Measurements from ENCODE around the gene ARHGEF7. TPM values are rescaled to one million over a fixed set of nuclear protein-coding genes. Genes with fewer than 3 reads are reported as not detected.
"Not testable (repeated sequence)": the region's sequence is repeated elsewhere in the genome, so short reads cannot be mapped to it uniquely, and the experiment has no call there.

ARHGEF7 gene
- total RNA-seq, 1 experiment from 2014 or later, result 47.3 TPM

DNA sequence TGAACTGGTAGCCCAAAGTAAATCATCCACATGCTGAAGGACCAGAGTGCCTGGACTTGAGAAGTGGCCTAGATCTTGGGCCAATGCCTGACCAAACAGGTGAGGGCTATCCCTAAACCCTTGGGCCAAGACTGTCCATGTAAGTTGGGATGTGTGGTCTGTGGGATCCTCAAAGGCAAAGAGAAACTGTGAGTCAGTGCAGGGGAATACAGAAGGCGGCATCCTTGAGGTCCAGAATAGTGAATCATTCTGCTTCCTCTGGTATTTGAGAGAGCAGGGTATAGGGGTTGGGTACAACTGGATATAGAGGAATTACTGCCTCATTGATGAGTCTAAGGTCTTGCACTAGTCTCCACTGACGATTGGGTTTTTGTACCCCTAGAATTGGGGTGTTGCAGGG lies 79.5 kb downstream of the ARHGEF7 start:
- ATAC-seq, CTCF ChIA-PET: not testable (repeated sequence)
- H3K9me3 Mint-ChIP-seq, result peaks cover 21% of the 10 kb centered on the region

DNA sequence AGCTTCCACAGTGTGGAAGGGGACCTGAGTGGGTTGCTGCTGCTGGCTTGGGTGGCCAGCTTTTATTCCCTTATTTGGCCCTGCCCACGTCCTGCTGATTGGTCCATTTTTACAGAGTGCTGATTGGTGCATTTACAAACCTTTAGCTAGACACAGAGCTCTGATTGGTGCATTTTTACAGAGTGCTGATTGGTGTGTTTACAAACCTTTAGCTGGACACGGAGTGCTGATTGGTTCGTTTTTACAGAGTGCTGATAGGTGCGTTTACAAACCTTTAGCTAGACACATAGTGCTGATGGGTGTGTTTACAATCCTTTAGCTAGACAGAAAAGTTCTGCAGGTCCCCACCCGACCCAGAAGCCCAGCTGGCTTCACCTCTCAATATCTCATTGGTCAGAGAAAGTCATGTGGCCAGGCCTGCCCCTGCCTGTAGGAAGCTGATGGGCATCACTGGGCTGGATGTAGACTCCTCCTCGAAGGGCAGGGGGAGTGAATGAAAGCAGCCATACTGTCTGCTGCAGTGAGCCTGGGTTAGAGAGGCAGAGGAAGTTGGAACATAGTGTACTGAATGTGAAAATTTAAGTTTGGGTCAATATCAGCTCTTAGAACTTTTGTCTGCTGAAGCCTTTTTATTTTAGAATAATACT lies 83.7 kb downstream of the ARHGEF7 start:
- Mint-ChIP-seq H3K9me3 (peaks cover 17% of the 10 kb centered on the region), H3K4me1 (peaks cover 66% of the 10 kb centered on the region), H3K36me3 (peaks cover 34% of the 10 kb centered on the region)
- DNase-seq (ENCODE audit: low spot score); H3K4me3 Mint-ChIP-seq; H3K27ac Mint-ChIP-seq; POLR2A ChIA-PET; H3K27me3 Mint-ChIP-seq (ENCODE audit: low read depth): not testable (repeated sequence)
- TF ChIP-seq NFYB (CRISPR knock-in tag; conservative IDR thresholded peaks at IDR 0.05; ENCODE audit: low read depth), result peak; percentile 63
- 0 out of 2 replicates have a peak, but pooled peaks have one; percentile 19 for ATAC-seq
- CTCF ChIA-PET, result interaction anchor here (1.8 kb wide), 1 partner anchor 17 kb away, joined by 6 read pairs; no protein-coding TSS in a partner anchor

More for the DNA sequence above, 79.5 kb downstream of the ARHGEF7 start:
- peaks cover 29% of the 10 kb centered on the region for H3K36me3 Mint-ChIP-seq
- H3K27ac Mint-ChIP-seq; DNase-seq (ENCODE audit: low spot score); H3K4me3 Mint-ChIP-seq; POLR2A ChIA-PET; H3K27me3 Mint-ChIP-seq (ENCODE audit: low read depth): not testable (repeated sequence)
- peaks cover 42% of the 10 kb centered on the region for H3K4me1 Mint-ChIP-seq

DNA sequence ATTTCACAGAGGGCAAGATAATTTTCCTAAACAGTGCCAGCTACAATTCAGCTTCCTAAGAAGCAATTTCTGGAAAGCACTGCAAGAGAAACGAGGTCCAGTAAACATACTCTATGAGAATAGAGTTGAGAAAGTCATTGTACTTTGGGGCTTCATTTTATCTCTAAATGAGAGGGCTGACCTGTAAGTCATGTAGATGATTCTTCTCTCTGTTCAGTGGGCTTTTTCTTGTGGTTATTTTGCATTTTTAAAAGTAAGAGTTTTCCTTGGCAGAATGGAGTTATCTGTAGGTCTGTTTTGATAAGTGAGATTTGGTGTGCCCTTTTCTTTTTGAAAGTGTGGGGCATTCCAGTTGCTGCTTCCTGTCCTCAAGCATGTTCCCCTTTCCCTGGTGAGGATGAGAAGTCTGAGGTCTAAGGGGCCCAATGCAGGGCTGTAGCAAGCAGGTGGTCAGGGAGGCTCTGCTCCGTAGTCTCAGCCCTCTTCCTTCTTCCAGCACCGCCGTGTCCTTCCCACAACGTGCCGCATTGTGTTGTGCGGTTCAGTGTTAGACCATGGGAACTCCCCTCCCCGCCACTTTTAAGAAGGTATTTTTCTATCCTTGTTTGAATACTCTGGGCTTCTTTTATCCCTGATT lies 86.3 kb downstream of the ARHGEF7 start:
- ChIA-PET POLR2A (no interaction called here), CTCF (interaction anchor here (1.0 to 1.1 kb wide), 2 partner anchors 13 to 15 kb away, joined by 3 to 4 read pairs; no protein-coding TSS in a partner anchor)
- Mint-ChIP-seq H3K9me3 (peaks cover 17% of the 10 kb centered on the region), H3K4me3 (peak overlapping the region; percentile 22; the same call in 1 of the 2 replicates), H3K27me3 (ENCODE audit: low read depth) (no peaks in the 10 kb centered on the region), H3K4me1 (peaks cover 78% of the 10 kb centered on the region), H3K27ac (peak overlapping the region; percentile 45), H3K36me3 (peaks cover 37% of the 10 kb centered on the region)
- no peak for DNase-seq (ENCODE audit: low spot score)
- TF ChIP-seq RELA (CRISPR knock-in tag; IDR thresholded peaks at IDR 0.05; ENCODE audit: borderline replicate concordance) (no peak), PRRX2 (CRISPR knock-in tag; IDR thresholded peaks at IDR 0.05) (no peak), ZNF671 (CRISPR knock-in tag; IDR thresholded peaks at IDR 0.05) (no peak), HMGA2 (CRISPR knock-in tag; IDR thresholded peaks at IDR 0.05) (no peak), TCF7 (CRISPR knock-in tag; IDR thresholded peaks at IDR 0.05; ENCODE audit: low read depth) (no peak), NFATC4 (CRISPR knock-in tag; IDR thresholded peaks at IDR 0.05) (no peak), NR3C1 (CRISPR knock-in tag; conservative IDR thresholded peaks at IDR 0.05; ENCODE audit: low read depth) (no peak), TEAD4 (CRISPR knock-in tag; IDR thresholded peaks at IDR 0.05) (no peak), GTF2I (CRISPR knock-in tag; conservative IDR thresholded peaks at IDR 0.05) (no peak), FOXP1 (CRISPR knock-in tag; IDR thresholded peaks at IDR 0.05; ENCODE audit: borderline replicate concordance) (no peak)
- TF ChIP-seq, protein P1, sequence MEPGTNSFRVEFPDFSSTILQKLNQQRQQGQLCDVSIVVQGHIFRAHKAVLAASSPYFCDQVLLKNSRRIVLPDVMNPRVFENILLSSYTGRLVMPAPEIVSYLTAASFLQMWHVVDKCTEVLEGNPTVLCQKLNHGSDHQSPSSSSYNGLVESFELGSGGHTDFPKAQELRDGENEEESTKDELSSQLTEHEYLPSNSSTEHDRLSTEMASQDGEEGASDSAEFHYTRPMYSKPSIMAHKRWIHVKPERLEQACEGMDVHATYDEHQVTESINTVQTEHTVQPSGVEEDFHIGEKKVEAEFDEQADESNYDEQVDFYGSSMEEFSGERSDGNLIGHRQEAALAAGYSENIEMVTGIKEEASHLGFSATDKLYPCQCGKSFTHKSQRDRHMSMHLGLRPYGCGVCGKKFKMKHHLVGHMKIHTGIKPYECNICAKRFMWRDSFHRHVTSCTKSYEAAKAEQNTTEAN (CRISPR knock-in tag; IDR thresholded peaks at IDR 0.05), result no peak
- TF ChIP-seq, protein P2, sequence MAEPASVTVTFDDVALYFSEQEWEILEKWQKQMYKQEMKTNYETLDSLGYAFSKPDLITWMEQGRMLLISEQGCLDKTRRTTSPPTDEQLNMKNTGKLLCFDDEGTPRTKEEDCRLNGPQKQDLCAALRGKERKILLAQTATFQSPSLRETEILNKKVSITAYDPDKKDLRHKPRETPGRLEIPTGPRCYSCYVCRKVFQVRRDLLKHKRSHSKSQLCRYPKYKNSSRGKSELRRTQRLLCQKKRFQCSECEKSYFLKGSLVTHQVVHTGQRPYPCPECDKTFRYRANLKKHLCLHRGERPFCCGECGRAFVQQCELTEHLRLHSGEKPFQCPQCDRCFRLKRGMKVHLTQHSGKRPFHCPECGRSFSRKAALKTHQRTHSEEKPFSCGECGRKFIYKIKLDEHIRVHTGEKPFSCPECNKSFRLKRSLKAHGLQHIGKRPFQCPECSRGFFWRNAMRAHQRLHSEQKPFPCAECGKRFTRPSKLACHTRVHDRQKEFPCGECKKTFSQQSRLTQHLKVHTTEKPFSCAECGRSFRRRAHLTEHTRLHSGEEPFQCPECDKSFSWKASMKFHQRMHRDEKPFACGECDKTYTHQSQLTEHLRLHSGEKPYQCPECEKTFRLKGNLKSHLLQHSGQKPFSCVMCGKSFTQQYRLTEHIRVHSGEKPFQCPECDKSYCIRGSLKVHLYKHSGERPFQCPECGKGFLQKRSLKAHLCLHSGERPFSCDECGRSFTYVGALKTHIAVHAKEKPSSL (CRISPR knock-in tag; conservative IDR thresholded peaks at IDR 0.05), result no peak
- TF ChIP-seq, protein P3, sequence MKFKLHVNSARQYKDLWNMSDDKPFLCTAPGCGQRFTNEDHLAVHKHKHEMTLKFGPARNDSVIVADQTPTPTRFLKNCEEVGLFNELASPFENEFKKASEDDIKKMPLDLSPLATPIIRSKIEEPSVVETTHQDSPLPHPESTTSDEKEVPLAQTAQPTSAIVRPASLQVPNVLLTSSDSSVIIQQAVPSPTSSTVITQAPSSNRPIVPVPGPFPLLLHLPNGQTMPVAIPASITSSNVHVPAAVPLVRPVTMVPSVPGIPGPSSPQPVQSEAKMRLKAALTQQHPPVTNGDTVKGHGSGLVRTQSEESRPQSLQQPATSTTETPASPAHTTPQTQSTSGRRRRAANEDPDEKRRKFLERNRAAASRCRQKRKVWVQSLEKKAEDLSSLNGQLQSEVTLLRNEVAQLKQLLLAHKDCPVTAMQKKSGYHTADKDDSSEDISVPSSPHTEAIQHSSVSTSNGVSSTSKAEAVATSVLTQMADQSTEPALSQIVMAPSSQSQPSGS (CRISPR knock-in tag; IDR thresholded peaks at IDR 0.05; ENCODE audit: borderline replicate concordance, low read depth), result no peak
- TF ChIP-seq, protein P4, sequence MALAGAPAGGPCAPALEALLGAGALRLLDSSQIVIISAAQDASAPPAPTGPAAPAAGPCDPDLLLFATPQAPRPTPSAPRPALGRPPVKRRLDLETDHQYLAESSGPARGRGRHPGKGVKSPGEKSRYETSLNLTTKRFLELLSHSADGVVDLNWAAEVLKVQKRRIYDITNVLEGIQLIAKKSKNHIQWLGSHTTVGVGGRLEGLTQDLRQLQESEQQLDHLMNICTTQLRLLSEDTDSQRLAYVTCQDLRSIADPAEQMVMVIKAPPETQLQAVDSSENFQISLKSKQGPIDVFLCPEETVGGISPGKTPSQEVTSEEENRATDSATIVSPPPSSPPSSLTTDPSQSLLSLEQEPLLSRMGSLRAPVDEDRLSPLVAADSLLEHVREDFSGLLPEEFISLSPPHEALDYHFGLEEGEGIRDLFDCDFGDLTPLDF (CRISPR knock-in tag; IDR thresholded peaks at IDR 0.05), result no peak
- TF ChIP-seq, protein P5, sequence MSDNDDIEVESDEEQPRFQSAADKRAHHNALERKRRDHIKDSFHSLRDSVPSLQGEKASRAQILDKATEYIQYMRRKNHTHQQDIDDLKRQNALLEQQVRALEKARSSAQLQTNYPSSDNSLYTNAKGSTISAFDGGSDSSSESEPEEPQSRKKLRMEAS (CRISPR knock-in tag; IDR thresholded peaks at IDR 0.05), result no peak
- TF ChIP-seq, protein P6, sequence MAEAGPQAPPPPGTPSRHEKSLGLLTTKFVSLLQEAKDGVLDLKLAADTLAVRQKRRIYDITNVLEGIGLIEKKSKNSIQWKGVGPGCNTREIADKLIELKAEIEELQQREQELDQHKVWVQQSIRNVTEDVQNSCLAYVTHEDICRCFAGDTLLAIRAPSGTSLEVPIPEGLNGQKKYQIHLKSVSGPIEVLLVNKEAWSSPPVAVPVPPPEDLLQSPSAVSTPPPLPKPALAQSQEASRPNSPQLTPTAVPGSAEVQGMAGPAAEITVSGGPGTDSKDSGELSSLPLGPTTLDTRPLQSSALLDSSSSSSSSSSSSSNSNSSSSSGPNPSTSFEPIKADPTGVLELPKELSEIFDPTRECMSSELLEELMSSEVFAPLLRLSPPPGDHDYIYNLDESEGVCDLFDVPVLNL (CRISPR knock-in tag; IDR thresholded peaks at IDR 0.05; ENCODE audit: borderline replicate concordance, low read depth), result no peak
- peak; percentile 17 for ATAC-seq
